GM19043 (cell line): Measurements from ENCODE around the gene TMED9.

Experiments used
- ATAC-seq: cut with Tn5 transposase; IDR thresholded peaks from one replicate; pipeline ENCODE4 v1.9.1; 2021; ENCODE audit warnings: low read depth; ENCODE audit not compliant: unreplicated experiment

TMED9 gene

GRCh38 chr5:177576169-177576568 is 15.8 kb upstream of the TMED9 start:
- ATAC-seq = no peak

GRCh38 chr5:177578316-177578715 is 13.7 kb upstream of the TMED9 start:
- ATAC-seq = no peak

- ATAC-seq = no peak
These were observed 3.5 kb upstream of the TMED9 start for GRCh38 chr5:177588413-177588909.

GRCh38 chr5:177590406-177590805 is 1.6 kb upstream of the TMED9 start:
- ATAC-seq = no peak

- ATAC-seq = no peak
These were observed 353 bp upstream of the TMED9 start for GRCh38 chr5:177591690-177592009.

- ATAC-seq = no peak
These were observed 902 bp downstream of the TMED9 start for GRCh38 chr5:177592905-177593304.

- no peak for ATAC-seq
These were observed 1.5 kb downstream of the TMED9 start for GRCh38 chr5:177593511-177593910.

- no peak for ATAC-seq
These were observed 2.1 kb downstream of the TMED9 start for GRCh38 chr5:177594071-177594470.

- no peak for ATAC-seq
These were observed 3.1 kb downstream of the TMED9 start for GRCh38 chr5:177595026-177595585.

GRCh38 chr5:177595991-177596774 is 4.2 kb downstream of the TMED9 start:
- no peak for ATAC-seq

- no peak for ATAC-seq
These were observed 4.8 kb downstream of the TMED9 start for GRCh38 chr5:177596775-177597238.

- no peak for ATAC-seq
These were observed 6.5 kb downstream of the TMED9 start for GRCh38 chr5:177598477-177598876.

- peak; percentile 79 for ATAC-seq
These were observed 7.9 kb downstream of the TMED9 start, which contains the start of gene B4GALT7 for GRCh38 chr5:177599731-177600507. Gene B4GALT7, plus strand, starts transcription at chr5:177600132. Its CDS starts 79 bp downstream, at chr5:177600211.

- peak; percentile 12 for ATAC-seq
These were observed 8.6 kb downstream of the TMED9 start for GRCh38 chr5:177600508-177601018.

- ATAC-seq = no peak
These were observed 9.1 kb downstream of the TMED9 start for GRCh38 chr5:177601126-177601525.

GRCh38 chr5:177601577-177602457 is 9.8 kb downstream of the TMED9 start:
- ATAC-seq = no peak

- ATAC-seq = no peak
These were observed 10.4 kb downstream of the TMED9 start for GRCh38 chr5:177602458-177602830.

GRCh38 chr5:177603631-177604030 is 11.6 kb downstream of the TMED9 start:
- ATAC-seq = no peak

GRCh38 chr5:177604116-177604521 is 12.1 kb downstream of the TMED9 start:
- no peak for ATAC-seq

GRCh38 chr5:177604656-177605055 is 12.7 kb downstream of the TMED9 start:
- ATAC-seq = no peak
